ENCODE measurements around the gene CTNNB1.
A peak's percentile ranks its signal among the peaks of the same experiment; 100 is the strongest.

DNA sequence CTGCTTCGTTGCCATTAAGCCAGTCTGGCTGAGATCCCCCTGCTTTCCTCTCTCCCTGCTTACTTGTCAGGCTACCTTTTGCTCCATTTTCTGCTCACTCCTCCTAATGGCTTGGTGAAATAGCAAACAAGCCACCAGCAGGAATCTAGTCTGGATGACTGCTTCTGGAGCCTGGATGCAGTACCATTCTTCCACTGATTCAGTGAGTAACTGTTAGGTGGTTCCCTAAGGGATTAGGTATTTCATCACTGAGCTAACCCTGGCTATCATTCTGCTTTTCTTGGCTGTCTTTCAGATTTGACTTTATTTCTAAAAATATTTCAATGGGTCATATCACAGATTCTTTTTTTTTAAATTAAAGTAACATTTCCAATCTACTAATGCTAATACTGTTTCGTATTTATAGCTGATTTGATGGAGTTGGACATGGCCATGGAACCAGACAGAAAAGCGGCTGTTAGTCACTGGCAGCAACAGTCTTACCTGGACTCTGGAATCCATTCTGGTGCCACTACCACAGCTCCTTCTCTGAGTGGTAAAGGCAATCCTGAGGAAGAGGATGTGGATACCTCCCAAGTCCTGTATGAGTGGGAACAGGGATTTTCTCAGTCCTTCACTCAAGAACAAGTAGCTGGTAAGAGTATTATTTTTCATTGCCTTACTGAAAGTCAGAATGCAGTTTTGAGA, 25.0 kb downstream of the CTNNB1 start:
- TF ChIP-seq POLR2A (IDR thresholded peaks at IDR 0.05), result no peak
- TF ChIP-seq, protein P1, sequence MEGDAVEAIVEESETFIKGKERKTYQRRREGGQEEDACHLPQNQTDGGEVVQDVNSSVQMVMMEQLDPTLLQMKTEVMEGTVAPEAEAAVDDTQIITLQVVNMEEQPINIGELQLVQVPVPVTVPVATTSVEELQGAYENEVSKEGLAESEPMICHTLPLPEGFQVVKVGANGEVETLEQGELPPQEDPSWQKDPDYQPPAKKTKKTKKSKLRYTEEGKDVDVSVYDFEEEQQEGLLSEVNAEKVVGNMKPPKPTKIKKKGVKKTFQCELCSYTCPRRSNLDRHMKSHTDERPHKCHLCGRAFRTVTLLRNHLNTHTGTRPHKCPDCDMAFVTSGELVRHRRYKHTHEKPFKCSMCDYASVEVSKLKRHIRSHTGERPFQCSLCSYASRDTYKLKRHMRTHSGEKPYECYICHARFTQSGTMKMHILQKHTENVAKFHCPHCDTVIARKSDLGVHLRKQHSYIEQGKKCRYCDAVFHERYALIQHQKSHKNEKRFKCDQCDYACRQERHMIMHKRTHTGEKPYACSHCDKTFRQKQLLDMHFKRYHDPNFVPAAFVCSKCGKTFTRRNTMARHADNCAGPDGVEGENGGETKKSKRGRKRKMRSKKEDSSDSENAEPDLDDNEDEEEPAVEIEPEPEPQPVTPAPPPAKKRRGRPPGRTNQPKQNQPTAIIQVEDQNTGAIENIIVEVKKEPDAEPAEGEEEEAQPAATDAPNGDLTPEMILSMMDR (IDR thresholded peaks at IDR 0.05), result peak in 2 of 6 experiments; percentile 21 to 43

Measured in adrenal gland (tissue), 5 donors.